Activated CD4-positive, alpha-beta T cell treated with anti-CD3 and anti-CD28 coated beads, Interleukin-2, amount 10 ng/mL, durations not matched to agents 24 days and 14 days (primary cell): ENCODE measurements around the gene AACS. TPM values are rescaled to one million over a fixed set of nuclear protein-coding genes. Genes with fewer than 3 reads are reported as not detected.

Experiments
- DNase-seq: peaks from one replicate; pipeline ENCODE4 v3.0.0; 2022
- H3K27ac Mint-ChIP-seq: one replicate; pipeline ENCODE4 v1.8.0; 2022; ENCODE audit warnings: mild to moderate bottlenecking, mixed read lengths
- H3K27me3 Mint-ChIP-seq: one replicate; pipeline ENCODE4 v1.8.0; 2022; ENCODE audit warnings: mixed read lengths
- H3K36me3 Mint-ChIP-seq: one replicate; pipeline ENCODE4 v1.8.0; 2022; ENCODE audit warnings: low read depth, mild to moderate bottlenecking, mixed read lengths
- H3K4me1 Mint-ChIP-seq: one replicate; pipeline ENCODE4 v1.8.0; 2021; ENCODE audit warnings: mixed read lengths
- H3K4me3 Mint-ChIP-seq: one replicate; pipeline ENCODE4 v1.8.0; 2022; ENCODE audit warnings: mild to moderate bottlenecking, moderate library complexity, mixed read lengths
- H3K9me3 Mint-ChIP-seq: one replicate; pipeline ENCODE4 v1.8.0; 2021; ENCODE audit warnings: mixed read lengths
- intact Hi-C: fragments of 100-400 bp; cut with micrococcal nuclease; formaldehyde crosslinking; loops from one replicate; pipeline ENCODE4 v1.15.1; 2023
- total RNA-seq: library from RNA; stranded (reverse); gene quantifications from 2 replicates; pipeline ENCODE4 v1.2.3, GENCODE V29; 2022

The AACS gene
- total RNA-seq, 1 donor from 2014 or later = 24.7 TPM

DNA sequence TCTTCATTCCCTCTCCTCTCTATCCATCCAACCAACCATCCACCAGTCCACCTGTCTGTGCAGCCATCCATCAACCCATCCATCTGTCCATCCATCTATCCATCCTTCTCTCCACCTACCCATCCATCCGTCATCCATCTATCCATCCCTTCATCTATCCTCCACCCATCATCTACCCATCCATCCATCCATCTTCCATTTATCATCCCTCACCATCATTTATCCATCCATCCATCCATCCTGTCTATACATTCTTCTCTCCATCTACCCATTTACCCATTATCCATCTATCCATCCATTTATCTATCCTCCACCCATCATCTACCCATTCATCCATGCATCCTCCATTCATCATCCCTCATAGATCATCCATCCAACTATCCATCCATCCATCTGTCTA, 24.4 kb downstream of the AACS start:
- no peak for DNase-seq
- Mint-ChIP-seq H3K4me1 (no peaks in the 10 kb centered on the region), H3K9me3 (no peaks in the 10 kb centered on the region), H3K4me3 (no peak overlapping the region), H3K27ac (no peak overlapping the region), H3K27me3 (no peaks in the 10 kb centered on the region), H3K36me3 (peaks cover 11% of the 10 kb centered on the region)
- intact Hi-C loops = no loop called here

- DNase-seq = no peak
- no peak overlapping the region for H3K4me3 Mint-ChIP-seq
- H3K27me3 Mint-ChIP-seq = no peaks in the 10 kb centered on the region
Observed at GRCh38 chr12:125090437-125090836, 25.2 kb downstream of the AACS start.

GRCh38 chr12:125091401-125091800, 26.2 kb downstream of the AACS start:
- Mint-ChIP-seq H3K4me1 (no peaks in the 10 kb centered on the region), H3K27me3 (no peaks in the 10 kb centered on the region), H3K36me3 (peaks cover 7% of the 10 kb centered on the region), H3K9me3 (no peaks in the 10 kb centered on the region), H3K27ac (no peak overlapping the region), H3K4me3 (no peak overlapping the region)
- no peak for DNase-seq
- intact Hi-C loops = no loop called here

More at GRCh38 chr12:125090437-125090836, 25.2 kb downstream of the AACS start:
- Mint-ChIP-seq H3K4me1 (no peaks in the 10 kb centered on the region), H3K36me3 (peaks cover 11% of the 10 kb centered on the region), H3K27ac (no peak overlapping the region), H3K9me3 (no peaks in the 10 kb centered on the region)
- intact Hi-C loops = no loop called here

GRCh38 chr12:125092108-125092871, 27.1 kb downstream of the AACS start:
- Mint-ChIP-seq H3K27me3 (no peaks in the 10 kb centered on the region), H3K4me1 (peaks cover 2% of the 10 kb centered on the region)
- intact Hi-C loops = no loop called here

GRCh38 chr12:125092872-125093680, 27.8 kb downstream of the AACS start:
- Mint-ChIP-seq H3K27me3 (no peaks in the 10 kb centered on the region), H3K4me1 (peaks cover 2% of the 10 kb centered on the region), H3K4me3 (no peak overlapping the region), H3K27ac (no peak overlapping the region), H3K9me3 (no peaks in the 10 kb centered on the region), H3K36me3 (peaks cover 2% of the 10 kb centered on the region)
- DNase-seq = no peak
- intact Hi-C loops = no loop called here

More at GRCh38 chr12:125092108-125092871, 27.1 kb downstream of the AACS start:
- DNase-seq = no peak
- Mint-ChIP-seq H3K36me3 (peaks cover 4% of the 10 kb centered on the region), H3K27ac (no peak overlapping the region), H3K9me3 (no peaks in the 10 kb centered on the region), H3K4me3 (no peak overlapping the region)

GRCh38 chr12:125093681-125094330, 28.6 kb downstream of the AACS start:
- Mint-ChIP-seq H3K27ac (no peak overlapping the region), H3K36me3 (peaks cover 2% of the 10 kb centered on the region), H3K4me3 (no peak overlapping the region), H3K27me3 (no peaks in the 10 kb centered on the region), H3K4me1 (peaks cover 4% of the 10 kb centered on the region), H3K9me3 (no peaks in the 10 kb centered on the region)
- intact Hi-C loops = no loop called here
- DNase-seq = no peak

DNA sequence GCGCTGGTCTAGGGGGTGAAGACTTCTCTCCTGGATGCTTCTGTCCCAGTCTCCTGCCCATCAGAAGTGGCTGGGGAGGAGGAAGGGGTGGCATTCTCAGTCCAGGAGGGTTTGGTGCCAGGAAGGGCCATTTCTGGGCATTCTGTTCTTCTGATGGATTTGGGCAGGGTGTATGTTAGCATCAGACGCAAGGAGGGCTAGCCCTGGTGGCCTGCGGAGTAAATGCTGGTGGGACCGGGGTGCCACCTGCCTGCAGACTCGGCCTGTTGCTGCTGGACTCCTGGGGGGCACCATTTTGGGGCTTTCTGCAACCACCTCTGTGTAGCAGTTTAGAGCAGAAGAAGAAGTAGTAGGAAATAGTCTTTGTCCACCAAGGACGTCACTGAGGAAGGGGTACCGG, 31.7 kb downstream of the AACS start:
- DNase-seq = no peak
- Mint-ChIP-seq H3K27me3 (no peaks in the 10 kb centered on the region), H3K27ac (no peak overlapping the region), H3K4me1 (peaks cover 7% of the 10 kb centered on the region), H3K4me3 (no peak overlapping the region), H3K9me3 (no peaks in the 10 kb centered on the region), H3K36me3 (peaks cover 2% of the 10 kb centered on the region)
- intact Hi-C loops = no loop called here

- H3K27ac Mint-ChIP-seq = no peak overlapping the region
- intact Hi-C loops = no loop called here
- peaks cover 2% of the 10 kb centered on the region for H3K36me3 Mint-ChIP-seq
- no peak for DNase-seq
- H3K27me3 Mint-ChIP-seq = no peaks in the 10 kb centered on the region
- H3K4me1 Mint-ChIP-seq = peaks cover 7% of the 10 kb centered on the region
- no peaks in the 10 kb centered on the region for H3K9me3 Mint-ChIP-seq
- no peak overlapping the region for H3K4me3 Mint-ChIP-seq
Observed at GRCh38 chr12:125097427-125097826, 32.2 kb downstream of the AACS start.

- peaks cover 7% of the 10 kb centered on the region for H3K4me1 Mint-ChIP-seq
- no peaks in the 10 kb centered on the region for H3K9me3 Mint-ChIP-seq
- no peak overlapping the region for H3K4me3 Mint-ChIP-seq
- H3K27me3 Mint-ChIP-seq = no peaks in the 10 kb centered on the region
- no peak for DNase-seq
- no peak overlapping the region for H3K27ac Mint-ChIP-seq
- H3K36me3 Mint-ChIP-seq = peaks cover 9% of the 10 kb centered on the region
- intact Hi-C loops = no loop called here
Observed at GRCh38 chr12:125098676-125099408, 33.6 kb downstream of the AACS start.

- Mint-ChIP-seq H3K4me1 (peaks cover 7% of the 10 kb centered on the region), H3K36me3 (peaks cover 9% of the 10 kb centered on the region), H3K4me3 (no peak overlapping the region), H3K27ac (no peak overlapping the region), H3K27me3 (no peaks in the 10 kb centered on the region), H3K9me3 (no peaks in the 10 kb centered on the region)
- no peak for DNase-seq
- intact Hi-C loops = no loop called here
Observed at GRCh38 chr12:125099409-125099782, 34.2 kb downstream of the AACS start.

- Mint-ChIP-seq H3K27me3 (no peaks in the 10 kb centered on the region), H3K27ac (no peak overlapping the region), H3K36me3 (peaks cover 9% of the 10 kb centered on the region), H3K4me3 (no peak overlapping the region), H3K9me3 (no peaks in the 10 kb centered on the region), H3K4me1 (peaks cover 7% of the 10 kb centered on the region)
- DNase-seq = no peak
- intact Hi-C loops = no loop called here
Observed at GRCh38 chr12:125100551-125101434, 35.6 kb downstream of the AACS start.

DNA sequence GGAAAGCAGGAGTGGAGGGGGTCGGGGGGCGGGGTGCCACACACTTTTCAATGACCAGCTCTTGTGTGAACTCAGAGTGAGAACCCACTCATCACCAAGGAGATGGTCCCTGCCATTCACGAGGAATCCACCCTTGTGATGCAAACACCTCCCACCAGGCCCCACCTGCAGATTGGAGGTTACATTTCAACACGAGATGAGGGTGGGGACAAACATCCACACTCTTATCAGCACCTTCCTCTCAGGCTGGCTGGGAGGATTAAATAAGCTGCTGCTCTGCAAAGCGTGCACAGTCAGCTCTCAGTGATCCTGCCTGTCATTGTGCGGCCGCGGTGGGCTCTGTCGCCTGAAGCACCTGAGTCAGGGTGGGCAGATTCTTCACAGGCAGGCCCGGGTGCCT, 39.7 kb downstream of the AACS start:
- H3K4me1 Mint-ChIP-seq = no peaks in the 10 kb centered on the region

DNA sequence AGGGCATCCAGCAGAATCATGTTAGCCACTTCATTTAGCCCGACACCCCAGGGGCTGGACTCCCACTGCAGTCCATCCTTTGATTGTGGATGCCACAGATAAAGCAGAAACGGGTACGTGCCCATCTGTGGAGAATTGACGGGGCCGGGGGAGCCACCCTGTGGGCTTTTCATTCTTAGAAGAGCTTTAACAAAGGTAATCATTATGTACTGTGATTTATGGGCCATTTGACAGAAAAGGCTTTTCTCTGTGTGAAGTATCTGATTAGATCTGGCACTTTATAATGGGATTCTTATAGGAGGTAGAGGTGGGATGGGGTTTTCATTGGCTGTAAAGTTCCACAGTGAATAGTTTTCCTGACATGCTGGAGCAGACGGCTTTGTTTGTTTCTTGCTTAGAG, 40.4 kb downstream of the AACS start:
- H3K27ac Mint-ChIP-seq = no peak overlapping the region
- no peaks in the 10 kb centered on the region for H3K4me1 Mint-ChIP-seq
- no peaks in the 10 kb centered on the region for H3K27me3 Mint-ChIP-seq
- no peaks in the 10 kb centered on the region for H3K9me3 Mint-ChIP-seq
- intact Hi-C loops = no loop called here
- H3K36me3 Mint-ChIP-seq = peaks cover 17% of the 10 kb centered on the region
- no peak for DNase-seq
- H3K4me3 Mint-ChIP-seq = no peak overlapping the region

More for the DNA sequence above, 39.7 kb downstream of the AACS start:
- Mint-ChIP-seq H3K36me3 (peaks cover 14% of the 10 kb centered on the region), H3K9me3 (no peaks in the 10 kb centered on the region), H3K4me3 (no peak overlapping the region), H3K27me3 (no peaks in the 10 kb centered on the region), H3K27ac (no peak overlapping the region)
- intact Hi-C loops = no loop called here
- no peak for DNase-seq
